ENCODE measurements around the gene TESK1.

GRCh38 chr9:35555881-35556280, 49.2 kb upstream of the TESK1 start:
- no peak for TF ChIP-seq CREB1 (CRISPR knock-in tag; IDR thresholded peaks at IDR 0.05; ENCODE audit: low read depth)
- TF ChIP-seq REST (IDR thresholded peaks at IDR 0.05; ENCODE audit: unreplicated experiment), result no peak
- no peak for TF ChIP-seq CTCF (conservative IDR thresholded peaks at IDR 0.05; ENCODE audit: low read depth in 2 of 2)
- TF ChIP-seq POLR2AphosphoS5 (IDR thresholded peaks at IDR 0.05; ENCODE audit: low read depth), result no peak
- TF ChIP-seq JUNB (IDR thresholded peaks at IDR 0.05; ENCODE audit: unreplicated experiment), result no peak
- TF ChIP-seq EZH2 (IDR thresholded peaks at IDR 0.05; ENCODE audit: low read depth, unreplicated experiment), result no peak
- no peak for TF ChIP-seq NANOG (IDR thresholded peaks at IDR 0.05; ENCODE audit: borderline replicate concordance)
- no peak for TF ChIP-seq ZNF114 (CRISPR knock-in tag; IDR thresholded peaks at IDR 0.05)
- TF ChIP-seq EZH2phosphoT487 (IDR thresholded peaks at IDR 0.05; ENCODE audit: unreplicated experiment), result no peak
- no peak for TF ChIP-seq ETS1 (IDR thresholded peaks at IDR 0.05)
